ENCODE data around the gene GAB4. TPM values are rescaled to one million over a fixed set of nuclear protein-coding genes. Genes with fewer than 3 reads are reported as not detected.

GAB4 gene
- total and polyA plus RNA-seq, 2 of the 13 experiments (the other 11 are each of a cell fraction or from before 2014, with no cell fraction given) = not detected

DNA sequence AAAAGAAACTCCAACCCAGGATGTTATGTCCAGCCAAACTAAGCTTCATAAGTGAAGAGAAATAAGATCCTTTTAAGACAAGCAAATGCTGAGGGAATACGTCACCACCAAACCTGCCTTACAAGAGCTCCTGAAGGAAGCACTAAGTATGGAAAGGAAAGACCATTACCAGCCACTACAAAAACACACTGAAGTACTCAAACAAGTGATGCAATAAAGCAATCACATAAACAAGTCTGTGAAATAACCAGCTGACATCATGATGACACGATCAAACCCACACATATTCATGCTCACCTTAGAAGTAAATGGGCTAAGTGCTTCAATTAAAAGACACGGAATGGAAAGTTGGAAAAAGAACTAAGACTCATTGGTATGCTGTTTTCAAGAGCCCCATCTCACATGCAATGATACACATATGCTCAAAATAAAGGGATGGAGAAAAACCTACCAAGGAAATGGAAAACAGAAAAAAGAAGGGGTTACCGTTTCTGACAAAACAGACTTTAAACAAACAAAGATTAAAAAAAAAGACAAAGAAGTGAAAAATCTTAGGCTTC, 82.5 kb downstream of the GAB4 start:
- Histone ChIP-seq H3K27me3 (ENCODE audit: control insufficient read depth in 1 of 2, insufficient read depth in 2 of 2, low read length in 2 of 2) (no peaks in the 10 kb centered on the region), H3K79me2 (ENCODE audit: insufficient read depth, low read length) (no peaks in the 10 kb centered on the region), H3K36me3 (replicated peaks in 1 of 2; ENCODE audit: control insufficient read depth in 1 of 2, insufficient read depth in 2 of 2, low read length in 2 of 2) (no peaks in the 10 kb centered on the region), H3K27ac (ENCODE audit: extremely low read length, insufficient read depth, low read length) (no peak overlapping the region), H3K4me1 (ENCODE audit: insufficient read depth, low read length) (no peaks in the 10 kb centered on the region), H3K4me2 (ENCODE audit: low read depth, low read length) (no peak overlapping the region), H2AFZ (ENCODE audit: low read length) (no peak overlapping the region), H3K9ac (ENCODE audit: insufficient read depth, low read depth, low read length) (no peak overlapping the region), H3K9me3 (ENCODE audit: low read length) (no peaks in the 10 kb centered on the region), H3K4me3 (replicated peaks in 1 of 3; ENCODE audit: insufficient read depth in 1 of 3, low read depth in 2 of 3, low read length in 3 of 3) (no peak overlapping the region), H4K20me1 (ENCODE audit: insufficient read depth, low read length) (no peaks in the 10 kb centered on the region)
- ATAC-seq (no peak), FAIRE-seq (no peak), DNase-seq (ENCODE audit: low spot score) (no peak)
- TF ChIP-seq TAF1 (CRISPR knock-in tag; IDR thresholded peaks at IDR 0.05) (no peak), CREB1 (IDR thresholded peaks at IDR 0.05) (peak; percentile 44), CREB1 (CRISPR knock-in tag; IDR thresholded peaks at IDR 0.05) (no peak), ATF7 (IDR thresholded peaks at IDR 0.05) (peak; percentile 68), ATF7 (CRISPR knock-in tag; IDR thresholded peaks at IDR 0.05) (no peak), CEBPB (IDR thresholded peaks at IDR 0.05; ENCODE audit: borderline replicate concordance, low read depth, low read length) (peak; percentile 43; the same call in 1 of the 2 replicates)
- TF ChIP-seq, protein P1, sequence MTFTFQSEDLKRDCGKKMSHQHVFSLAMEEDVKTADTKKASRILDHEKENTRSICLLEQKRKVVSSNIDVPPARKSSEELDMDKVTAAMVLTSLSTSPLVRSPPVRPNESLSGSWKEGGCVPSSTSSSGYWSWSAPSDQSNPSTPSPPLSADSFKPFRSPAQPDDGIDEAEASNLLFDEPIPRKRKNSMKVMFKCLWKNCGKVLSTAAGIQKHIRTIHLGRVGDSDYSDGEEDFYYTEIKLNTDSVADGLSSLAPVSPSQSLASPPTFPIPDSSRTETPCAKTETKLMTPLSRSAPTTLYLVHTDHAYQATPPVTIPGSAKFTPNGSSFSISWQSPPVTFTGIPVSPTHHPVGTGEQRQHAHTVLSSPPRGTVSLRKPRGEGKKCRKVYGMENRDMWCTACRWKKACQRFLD (CRISPR knock-in tag; IDR thresholded peaks at IDR 0.05; ENCODE audit: borderline replicate concordance) = no peak
- BruUV-seq (replicated peaks) = no TSS peak
- in situ Hi-C loops (cut with HindIII; ENCODE audit: extremely low pct_ligation_motif_present, low pct_unique_long_range_greater_than_20kb) (no loop called here), intact Hi-C loops (cut with micrococcal nuclease; ENCODE audit: unreplicated experiment) (no loop called here)
- ChIA-PET CTCF (ENCODE audit: low intra/inter-chr PET ratio, low total read pairs) (no interaction called here), POLR2A (no interaction called here)
- 10% methylated on average over 4 of the region's 4 CpGs for WGBS (ENCODE audit: low lambda C conversion rate)

DNA sequence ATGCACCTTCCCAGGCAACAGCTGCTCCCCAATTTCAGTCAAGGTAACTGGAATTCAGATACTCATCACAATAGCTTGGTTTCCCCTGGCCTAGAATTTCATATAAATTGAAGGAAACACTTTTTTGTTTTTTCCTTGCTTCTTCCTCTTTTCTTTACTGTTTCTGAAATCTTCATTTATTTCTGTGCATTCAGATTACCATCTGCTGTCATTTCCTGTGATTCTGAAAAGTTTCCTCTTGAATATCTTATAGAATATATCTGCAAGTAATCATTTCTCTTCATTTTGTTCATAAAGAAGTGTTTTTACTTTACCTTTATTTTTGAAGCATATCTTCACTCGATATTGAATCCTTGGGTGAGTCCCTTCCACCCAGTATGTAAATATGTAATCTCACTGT, 85.3 kb downstream of the GAB4 start:
- 0% methylated on average over 1 of the region's 1 CpG for WGBS (ENCODE audit: low lambda C conversion rate)
- H3K4me1 ChIP-seq (ENCODE audit: insufficient read depth, low read length) = no peaks in the 10 kb centered on the region
- H4K20me1 ChIP-seq (ENCODE audit: insufficient read depth, low read length) = no peaks in the 10 kb centered on the region
- DNase-seq (ENCODE audit: low spot score) = no peak
- no peak overlapping the region for H3K9ac ChIP-seq (ENCODE audit: insufficient read depth, low read depth, low read length)
- H3K36me3 ChIP-seq (replicated peaks in 1 of 2; ENCODE audit: control insufficient read depth in 1 of 2, insufficient read depth in 2 of 2, low read length in 2 of 2) = no peaks in the 10 kb centered on the region
- in situ Hi-C loops (cut with HindIII; ENCODE audit: extremely low pct_ligation_motif_present, low pct_unique_long_range_greater_than_20kb) = loop anchor here (5.0 kb wide), 1 partner anchor 135 kb away; no protein-coding TSS in a partner anchor
- no peaks in the 10 kb centered on the region for H3K79me2 ChIP-seq (ENCODE audit: insufficient read depth, low read length)
- no TSS peak for BruUV-seq (replicated peaks)
- ChIA-PET CTCF (ENCODE audit: low intra/inter-chr PET ratio, low total read pairs) (no interaction called here), POLR2A (no interaction called here)
- ATAC-seq = no peak
- intact Hi-C loops (cut with micrococcal nuclease; ENCODE audit: unreplicated experiment) = no loop called here
- FAIRE-seq = no peak
- no peaks in the 10 kb centered on the region; a peak in 1 of 5 replicates for H3K27me3 ChIP-seq (ENCODE audit: control insufficient read depth in 1 of 2, insufficient read depth in 2 of 2, low read length in 2 of 2)
- no peak overlapping the region for H3K27ac ChIP-seq (ENCODE audit: extremely low read length, insufficient read depth, low read length)
- no peak overlapping the region for H3K4me2 ChIP-seq (ENCODE audit: low read depth, low read length)
- H3K9me3 ChIP-seq (ENCODE audit: low read length) = no peaks in the 10 kb centered on the region
- no peak overlapping the region for H3K4me3 ChIP-seq (replicated peaks in 1 of 3; ENCODE audit: insufficient read depth in 1 of 3, low read depth in 2 of 3, low read length in 3 of 3)
- no peak overlapping the region for H2AFZ ChIP-seq (ENCODE audit: low read length)
- TF ChIP-seq NFRKB (IDR thresholded peaks at IDR 0.05) (no peak), KAT8 (CRISPR knock-in tag; IDR thresholded peaks at IDR 0.05) (no peak), SSRP1 (CRISPR knock-in tag; IDR thresholded peaks at IDR 0.05) (no peak), SIX4 (CRISPR knock-in tag; IDR thresholded peaks at IDR 0.05) (no peak), RBM39 (IDR thresholded peaks at IDR 0.05; ENCODE audit: low read depth, low read length, poor library complexity, severe bottlenecking) (no peak), ZNF761 (CRISPR knock-in tag; conservative IDR thresholded peaks at IDR 0.05) (no peak), ZNF17 (CRISPR knock-in tag; IDR thresholded peaks at IDR 0.05) (no peak)
- TF ChIP-seq, protein P2, sequence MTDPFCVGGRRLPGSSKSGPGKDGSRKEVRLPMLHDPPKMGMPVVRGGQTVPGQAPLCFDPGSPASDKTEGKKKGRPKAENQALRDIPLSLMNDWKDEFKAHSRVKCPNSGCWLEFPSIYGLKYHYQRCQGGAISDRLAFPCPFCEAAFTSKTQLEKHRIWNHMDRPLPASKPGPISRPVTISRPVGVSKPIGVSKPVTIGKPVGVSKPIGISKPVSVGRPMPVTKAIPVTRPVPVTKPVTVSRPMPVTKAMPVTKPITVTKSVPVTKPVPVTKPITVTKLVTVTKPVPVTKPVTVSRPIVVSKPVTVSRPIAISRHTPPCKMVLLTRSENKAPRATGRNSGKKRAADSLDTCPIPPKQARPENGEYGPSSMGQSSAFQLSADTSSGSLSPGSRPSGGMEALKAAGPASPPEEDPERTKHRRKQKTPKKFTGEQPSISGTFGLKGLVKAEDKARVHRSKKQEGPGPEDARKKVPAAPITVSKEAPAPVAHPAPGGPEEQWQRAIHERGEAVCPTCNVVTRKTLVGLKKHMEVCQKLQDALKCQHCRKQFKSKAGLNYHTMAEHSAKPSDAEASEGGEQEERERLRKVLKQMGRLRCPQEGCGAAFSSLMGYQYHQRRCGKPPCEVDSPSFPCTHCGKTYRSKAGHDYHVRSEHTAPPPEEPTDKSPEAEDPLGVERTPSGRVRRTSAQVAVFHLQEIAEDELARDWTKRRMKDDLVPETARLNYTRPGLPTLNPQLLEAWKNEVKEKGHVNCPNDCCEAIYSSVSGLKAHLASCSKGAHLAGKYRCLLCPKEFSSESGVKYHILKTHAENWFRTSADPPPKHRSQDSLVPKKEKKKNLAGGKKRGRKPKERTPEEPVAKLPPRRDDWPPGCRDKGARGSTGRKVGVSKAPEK (CRISPR knock-in tag; IDR thresholded peaks at IDR 0.05; ENCODE audit: borderline replicate concordance) = no peak

Data from HepG2 (cell line).